H1 (cell line): ENCODE data around the gene PTER. TPM values are rescaled to one million over a fixed set of nuclear protein-coding genes. Genes with fewer than 3 reads are reported as not detected.

Experiments used
- CTCF ChIA-PET: fragments of 300-600 bp; sonication (Branson Sonifier 250); formaldehyde crosslinking; loops from one replicate; lab custom pipeline; 2021; ENCODE audit not compliant: partially characterized antibody; lab: Charles Lee
- POLR2A ChIA-PET: fragments of 300-600 bp; sonication (Branson Sonifier 250); formaldehyde crosslinking; loops from one replicate; lab custom pipeline; 2021; ENCODE audit warnings: inconsistent platforms; ENCODE audit not compliant: partially characterized antibody; lab: Charles Lee
- DNase-seq, 2 experiments: peaks; one replicate each; pipeline versions ENCODE4 v3.0.0 to v3.0.0-alpha.2; 2010 to 2022; ENCODE audit warnings: low spot score in 2 of 2, low read depth in 1 of 2, mixed read lengths in 1 of 2
- FAIRE-seq: peaks from 2 replicates; lab custom pipeline; 2011; peaks lifted over from hg19 to GRCh38; lab: Jason Lieb, UNC
- H2AFZ ChIP-seq: 2 replicates; pipeline ENCODE4 v1.8.1; 2012; ENCODE audit warnings: low read length, inconsistent platforms
- H2AK5ac ChIP-seq: 2 replicates; pipeline ENCODE4 v1.6.1; 2013; ENCODE audit warnings: low read depth, low read length
- H2BK120ac ChIP-seq: replicated peaks from 2 replicates; pipeline ENCODE3; 2013; ENCODE audit warnings: low read depth, low read length, inconsistent platforms
- H2BK12ac ChIP-seq: 2 replicates; pipeline ENCODE4 v1.6.1; 2013; ENCODE audit warnings: low read depth, low read length
- H2BK15ac ChIP-seq: 2 replicates; pipeline ENCODE4 v1.6.1; 2013; ENCODE audit warnings: low read length
- H2BK20ac ChIP-seq: 2 replicates; pipeline ENCODE4 v1.6.1; 2013; ENCODE audit warnings: low read length
- H2BK5ac ChIP-seq: 2 replicates; pipeline ENCODE4 v1.6.1; 2013; ENCODE audit warnings: low read depth, low read length
- H3K14ac ChIP-seq: 2 replicates; pipeline ENCODE4 v1.6.1; 2013; ENCODE audit warnings: inconsistent platforms; ENCODE audit not compliant: insufficient read length
- H3K18ac ChIP-seq: 2 replicates; pipeline ENCODE4 v1.6.1; 2013; ENCODE audit warnings: low read length; ENCODE audit errors: extremely low read depth
- H3K23ac ChIP-seq: 2 replicates; pipeline ENCODE4 v1.6.1; 2013; ENCODE audit warnings: inconsistent platforms; ENCODE audit not compliant: insufficient read length
- H3K23me2 ChIP-seq: 2 replicates; pipeline ENCODE4 v1.6.1; 2013; ENCODE audit warnings: low read depth, low read length
- H3K27ac ChIP-seq: 2 replicates; pipeline ENCODE4 v1.6.1; 2011; ENCODE audit warnings: low read depth, low read length, inconsistent platforms
- H3K27me3 ChIP-seq, 4 experiments: replicated peaks in 1 of 4; 1 replicate in 1 of 4; 2 replicates in 3 of 4; pipeline versions ENCODE4 v1.6.1 to v1.8.1; 2011 to 2013; ENCODE audit warnings: low read length in 3 of 4, mild to moderate bottlenecking in 3 of 4, inconsistent platforms in 2 of 4, mixed read lengths in 2 of 4, moderate library complexity in 1 of 4; ENCODE audit not compliant: control insufficient read depth in 3 of 4, insufficient read depth in 3 of 4; ENCODE audit errors: extremely low read depth in 1 of 4
- H3K36me3 ChIP-seq, 4 experiments: 2 replicates each; pipeline versions ENCODE4 v1.6.1 to v1.8.1; 2011 to 2013; ENCODE audit warnings: mild to moderate bottlenecking in 4 of 4, low read length in 3 of 4, moderate library complexity in 2 of 4, control low read depth in 1 of 4, inconsistent platforms in 1 of 4; ENCODE audit not compliant: insufficient read depth in 4 of 4, control insufficient read depth in 2 of 4
- H3K4ac ChIP-seq: replicated peaks from 2 replicates; pipeline ENCODE3; 2013; ENCODE audit warnings: low read length, low read depth, mixed read lengths, inconsistent platforms; ENCODE audit not compliant: insufficient read length
- H3K4me1 ChIP-seq, 4 experiments: replicated peaks in 1 of 4; 1 replicate in 1 of 4; 2 replicates in 3 of 4; pipeline versions ENCODE4 v1.6.1 to v1.8.1; 2011 to 2013; ENCODE audit warnings: low read length in 3 of 4, inconsistent platforms in 2 of 4, mixed read lengths in 1 of 4; ENCODE audit not compliant: insufficient read depth in 4 of 4, control insufficient read depth in 3 of 4
- H3K4me2 ChIP-seq, 2 experiments: 2 replicates each; pipeline versions ENCODE4 v1.6.1 to v1.8.1; 2011 to 2013; ENCODE audit warnings: low read depth in 2 of 2, low read length in 2 of 2, control low read depth in 1 of 2, inconsistent platforms in 1 of 2, mild to moderate bottlenecking in 1 of 2; ENCODE audit not compliant: insufficient read depth in 1 of 2
- H3K4me3 ChIP-seq, 4 experiments: fragments of 200-600, 300-600 bp in 1 of 4; sonication (generic), shearing (Covaris generic), sonication (Bioruptor Twin) in 1 of 4; 2 replicates each; pipeline versions ENCODE4 v1.5.1 to v1.8.1; 2011 to 2016; ENCODE audit warnings: low read length in 4 of 4, low read depth in 3 of 4, control low read depth in 2 of 4, inconsistent platforms in 2 of 4, mild to moderate bottlenecking in 2 of 4, mixed read lengths in 1 of 4, moderate library complexity in 1 of 4; ENCODE audit not compliant: insufficient read depth in 2 of 4; ENCODE audit errors: extremely low read depth in 1 of 4
- H3K56ac ChIP-seq: replicated peaks from 2 replicates; pipeline ENCODE3; 2013; ENCODE audit warnings: low read depth, mild to moderate bottlenecking, mixed read lengths, low read length, inconsistent platforms; ENCODE audit not compliant: insufficient read length
- H3K79me1 ChIP-seq: 2 replicates; pipeline ENCODE4 v1.6.1; 2013; ENCODE audit warnings: low read depth, low read length, control low read depth
- H3K79me2 ChIP-seq, 2 experiments: 2 replicates each; pipeline versions ENCODE4 v1.6.1 to v1.8.1; 2012 to 2013; ENCODE audit warnings: low read length in 2 of 2, mild to moderate bottlenecking in 2 of 2, inconsistent platforms in 1 of 2; ENCODE audit not compliant: insufficient read depth in 2 of 2, control insufficient read depth in 1 of 2
- H3K9ac ChIP-seq, 4 experiments: replicated peaks in 1 of 4; 1 replicate in 1 of 4; 2 replicates in 3 of 4; pipeline versions ENCODE4 v1.6.1 to v1.8.1; 2011 to 2013; ENCODE audit warnings: low read depth in 3 of 4, low read length in 3 of 4, control low read depth in 2 of 4, mild to moderate bottlenecking in 2 of 4, moderate library complexity in 2 of 4, inconsistent platforms in 1 of 4; ENCODE audit errors: extremely low read depth in 1 of 4
- H3K9me3 ChIP-seq, 2 experiments: 2 replicates each; pipeline versions ENCODE4 v1.6.1 to v1.8.1; 2012 to 2013; ENCODE audit warnings: mild to moderate bottlenecking in 2 of 2, moderate library complexity in 2 of 2, control low read depth in 1 of 2, inconsistent platforms in 1 of 2, low read depth in 1 of 2, low read length in 1 of 2, mixed read lengths in 1 of 2; ENCODE audit not compliant: insufficient read depth in 2 of 2
- H4K20me1 ChIP-seq, 2 experiments: replicated peaks in 1 of 2; 2 replicates each; pipeline versions ENCODE3 to v1.8.1; 2011 to 2013; ENCODE audit warnings: inconsistent platforms in 2 of 2, low read length in 2 of 2, mild to moderate bottlenecking in 1 of 2; ENCODE audit not compliant: insufficient read depth in 2 of 2, control insufficient read depth in 1 of 2
- H4K5ac ChIP-seq: 2 replicates; pipeline ENCODE4 v1.6.1; 2013; ENCODE audit warnings: low read length, low read depth, mixed read lengths, inconsistent platforms; ENCODE audit not compliant: insufficient read length
- H4K8ac ChIP-seq: 2 replicates; pipeline ENCODE4 v1.8.0; 2013; ENCODE audit warnings: mild to moderate bottlenecking, moderate library complexity, low read length, inconsistent platforms; ENCODE audit not compliant: insufficient read depth; ENCODE audit errors: extremely low read depth
- H4K91ac ChIP-seq: replicated peaks from 2 replicates; pipeline ENCODE3; 2013; ENCODE audit warnings: low read length, mixed read lengths, inconsistent platforms; ENCODE audit not compliant: insufficient read length
- NANOG ChIP-seq: IDR thresholded peaks from 2 replicates; pipeline ENCODE4 v1.6.1; 2011; ENCODE audit warnings: low read length, low read depth, mild to moderate bottlenecking, inconsistent platforms; ENCODE audit not compliant: insufficient read depth, poor library complexity, severe bottlenecking
- ZNF274 ChIP-seq: IDR thresholded peaks from 2 replicates; pipeline ENCODE4 v1.7.0; 2012; ENCODE audit warnings: low read length, borderline replicate concordance; ENCODE audit errors: extremely low read depth
- WGBS, 2 experiments: shearing (Covaris generic) in 1 of 2; methylation state at CpG; one replicate each; pipeline versions ENCODE4 v1.1.6 to v1.1.7; 2013 to 2015; ENCODE audit warnings: low lambda C conversion rate in 2 of 2, mixed read lengths in 2 of 2, inconsistent platforms in 1 of 2, low coverage in 1 of 2, missing lambda C conversion rate in 1 of 2; ENCODE audit not compliant: insufficient replicate concordance in 2 of 2, insufficient coverage in 1 of 2, insufficient read length in 1 of 2; ENCODE audit errors: extremely low coverage in 1 of 2, missing lambda C conversion rate in 1 of 2; 5-methylcytosine and 5-hydroxymethylcytosine counted together
- polyA plus RNA-seq, 7 experiments: library from polyadenylated mRNA; depleted of rRNA in 3 of 7; stranded (reverse) in 5 of 7; unstranded in 2 of 7; fragments of >200 nt in 5 of 7; fragments of 200-250 nt in 2 of 7; gene quantifications; 1 replicate in 5 of 7; 2 replicates in 1 of 7; 4 replicates in 1 of 7; pipeline versions ENCODE4 v1.2.1 to v1.2.3, GENCODE V29; 2011 to 2013; ENCODE audit warnings: missing spikeins in 2 of 7, mixed read lengths in 2 of 7
- total RNA-seq: library from RNA; stranded (reverse); fragmentation: NEBNext Ultra II Directional; extraction: Animal tissue kit (Norgen Biotek cat#: 25700); gene quantifications from 2 replicates; pipeline ENCODE4 v1.2.1, GENCODE V29; 2021

Gene PTER
- total and polyA plus RNA-seq, 2 of the 8 experiments (the other 6 are each of a cell fraction or from before 2014, with no cell fraction given): 4.4 to 7.8 TPM

GRCh38 chr10:16527452-16527851 is 90.6 kb downstream of the PTER start:
- Histone ChIP-seq H3K79me1 (no peaks in the 10 kb centered on the region), H3K4me1 (peaks cover 0 to 7% (median 5%) of the 10 kb centered on the region in 4 experiments; a peak in 6 of 7 replicates), H4K8ac (no peak overlapping the region), H3K79me2 (no peaks in the 10 kb centered on the region), H2AK5ac (no peak overlapping the region), H4K20me1 (no peaks in the 10 kb centered on the region), H2BK15ac (no peak overlapping the region), H4K91ac (no peak overlapping the region), H2BK5ac (no peak overlapping the region), H2AFZ (no peak overlapping the region), H3K4ac (no peak overlapping the region), H2BK20ac (no peak overlapping the region), H3K27me3 (peaks cover 5 to 18% (median 9%) of the 10 kb centered on the region in 4 experiments), H3K9ac (no peak overlapping the region), H3K4me2 (no peak overlapping the region), H3K14ac (no peak overlapping the region), H3K56ac (no peak overlapping the region), H3K4me3 (no peak overlapping the region), H3K36me3 (no peaks in the 10 kb centered on the region), H3K27ac (no peak overlapping the region), H2BK120ac (no peak overlapping the region), H3K23me2 (no peaks in the 10 kb centered on the region), H2BK12ac (no peak overlapping the region), H4K5ac (no peak overlapping the region), H3K23ac (no peak overlapping the region), H3K18ac (no peak overlapping the region), H3K9me3 (no peaks in the 10 kb centered on the region)
- TF ChIP-seq NANOG (peak; percentile 29), ZNF274 (no peak)
- FAIRE-seq: peak; percentile 66
- ChIA-PET POLR2A (no interaction called here), CTCF (interaction anchor here (1.3 to 4.6 kb wide), 2 partner anchors 18 to 204 kb away, joined by 3 to 28 read pairs; no protein-coding TSS in a partner anchor)
- no peak for DNase-seq
- 35% methylated on average over 4 of the region's 4 CpGs; no CpG with 5 or more reads in 1 of the 2 experiments for WGBS, 2 experiments
